HCT116 (cell line): ENCODE measurements around the gene TAPT1.

Experiments
- EZH2 ChIP-seq: fragments of 200-600 bp; sonication (generic); IDR thresholded peaks from 2 replicates; pipeline ENCODE4 v1.6.1; 2017; ENCODE audit warnings: antibody characterized with exemption, mixed run types
- MAX ChIP-seq: IDR thresholded peaks from 2 replicates; pipeline ENCODE4 v1.6.1; 2012
- POLR2AphosphoS5 ChIP-seq: IDR thresholded peaks from 2 replicates; pipeline ENCODE4 v1.6.1; 2011; ENCODE audit warnings: mild to moderate bottlenecking, low read depth, low read length, moderate library complexity
- SRF ChIP-seq: IDR thresholded peaks from 2 replicates; pipeline ENCODE4 v1.6.1; 2012; ENCODE audit warnings: low read depth

- no peak for TF ChIP-seq EZH2
- TF ChIP-seq MAX: no peak
- TF ChIP-seq SRF: no peak
- TF ChIP-seq POLR2AphosphoS5: no peak
Measured at GRCh38 chr4:16116019-16116418, 110.3 kb downstream of the TAPT1 start.
